Measurements from ENCODE around the gene COPA. TPM values are rescaled to one million over a fixed set of nuclear protein-coding genes. Genes with fewer than 3 reads are reported as not detected.

COPA gene
- polyA plus RNA-seq, 6 donors from 2014 or later: 107 to 130 (median 119) TPM

DNA sequence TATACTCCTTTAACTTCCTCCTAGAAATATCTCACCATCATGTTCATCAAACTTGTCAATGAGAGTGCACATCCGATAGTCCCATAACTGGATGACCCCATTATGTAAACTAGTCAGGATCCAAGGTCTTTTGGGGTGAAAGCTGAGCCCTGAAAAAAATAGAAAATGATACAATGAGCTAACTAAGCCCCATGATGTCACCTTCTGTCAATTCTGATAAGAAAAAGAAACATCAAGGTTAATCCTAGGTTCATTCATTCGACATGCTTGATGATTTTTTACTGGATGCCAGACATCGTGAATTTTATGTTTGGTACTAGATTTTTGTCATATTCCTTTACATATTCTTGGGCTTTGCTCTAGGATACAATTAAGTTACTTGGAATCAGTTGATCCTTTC is 2.9 kb downstream of the COPA start:
- Mint-ChIP-seq H3K27ac (peak overlapping the region in 4 of 6 donors; percentile 60 to 100 (median 82)), H3K36me3 (peaks cover 24 to 27% of the 10 kb centered on the region in 2 donors), H3K9me3 (no peaks in the 10 kb centered on the region), H3K4me1 (peaks cover 22 to 41% (median 29%) of the 10 kb centered on the region in 3 donors), H3K27me3 (no peaks in the 10 kb centered on the region), H3K4me3 (peak overlapping the region in 1 of 8 donors; percentile 96)
- DNase-seq (no peak), ATAC-seq (ENCODE audit: low read depth in 2 of 2) (no peak)

DNA sequence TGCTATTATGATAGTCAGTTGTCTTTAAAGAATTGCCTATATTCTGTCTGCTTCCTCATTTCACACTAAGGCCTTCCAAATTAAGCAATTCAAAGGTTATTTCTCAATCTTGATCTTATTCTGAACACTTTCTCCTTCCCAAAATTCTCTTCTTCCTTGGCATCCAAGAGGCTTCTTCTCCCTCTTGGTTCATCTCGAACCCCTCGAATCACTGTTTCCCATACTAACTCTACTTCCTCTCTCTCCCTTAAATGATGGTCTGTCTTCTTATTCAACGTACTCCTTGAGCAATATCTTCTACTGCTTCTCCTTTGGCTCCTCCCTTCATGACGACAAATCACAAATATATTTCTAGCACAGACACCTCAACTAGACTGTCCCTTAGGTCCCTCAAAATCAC is 4.5 kb downstream of the COPA start:
- ATAC-seq (ENCODE audit: low read depth in 2 of 2) (no peak), DNase-seq (no peak)
- H3K4me3 Mint-ChIP-seq: no peak overlapping the region
- H3K27ac Mint-ChIP-seq: peak overlapping the region in 4 of 6 donors; percentile 8 to 99 (median 62)
- no peaks in the 10 kb centered on the region for H3K27me3 Mint-ChIP-seq
- peaks cover 21 to 26% (median 22%) of the 10 kb centered on the region in 3 donors for H3K4me1 Mint-ChIP-seq
- H3K36me3 Mint-ChIP-seq: peaks cover 24 to 31% of the 10 kb centered on the region in 2 donors
- no peaks in the 10 kb centered on the region for H3K9me3 Mint-ChIP-seq

DNA sequence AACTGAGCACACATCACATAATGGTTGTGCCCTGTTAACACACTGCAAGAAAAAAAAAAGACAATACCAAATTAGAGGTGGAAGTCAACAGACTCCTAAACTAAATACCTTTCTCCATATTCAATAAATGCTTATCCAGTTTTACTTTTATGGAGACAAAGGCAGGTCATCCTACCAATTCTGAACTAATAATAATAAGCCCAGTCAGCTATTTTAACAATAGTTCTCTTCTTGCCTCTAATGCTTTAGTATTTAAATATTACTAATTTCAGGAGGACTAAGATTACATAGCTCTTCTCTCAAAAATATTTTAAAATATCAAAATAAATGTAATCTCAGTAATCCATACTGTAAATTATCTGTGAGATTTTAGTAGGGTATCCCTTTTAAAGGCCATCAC is 10.5 kb downstream of the COPA start:
- H3K4me1 Mint-ChIP-seq: peaks cover 0 to 4% (median 0%) of the 10 kb centered on the region in 3 donors
- no peaks in the 10 kb centered on the region for H3K9me3 Mint-ChIP-seq
- peaks cover 16% of the 10 kb centered on the region in 2 donors for H3K36me3 Mint-ChIP-seq
- no peaks in the 10 kb centered on the region for H3K27me3 Mint-ChIP-seq
- no peak for ATAC-seq (ENCODE audit: low read depth in 2 of 2)
- H3K4me3 Mint-ChIP-seq: no peak overlapping the region
- DNase-seq: no peak
- no peak overlapping the region for H3K27ac Mint-ChIP-seq

DNA sequence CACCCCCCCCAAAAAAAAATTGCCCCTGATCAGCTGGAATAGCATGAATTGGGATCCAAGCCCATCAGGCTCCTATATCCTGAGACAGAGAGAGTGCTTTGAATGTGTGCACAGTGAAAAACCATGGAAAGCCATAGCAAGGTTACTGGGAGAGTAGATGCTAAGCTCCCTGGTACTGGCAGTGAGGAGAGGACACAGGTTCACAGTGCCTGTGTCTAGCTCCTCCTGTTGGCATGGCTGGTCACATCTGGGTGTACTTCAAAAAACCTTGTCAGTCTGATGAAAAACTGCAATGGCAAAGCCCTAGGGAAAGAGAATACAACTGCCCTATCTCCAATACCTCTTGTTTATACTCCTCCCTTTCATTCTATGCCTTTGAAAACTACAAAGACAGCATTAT is 12.9 kb downstream of the COPA start:
- H3K9me3 Mint-ChIP-seq: no peaks in the 10 kb centered on the region
- DNase-seq: no peak
- no peak for ATAC-seq (ENCODE audit: low read depth in 2 of 2)
- H3K4me3 Mint-ChIP-seq: no peak overlapping the region
- H3K36me3 Mint-ChIP-seq: peaks cover 22 to 26% of the 10 kb centered on the region in 2 donors
- H3K27ac Mint-ChIP-seq: peak overlapping the region in 1 of 6 donors; percentile 7
- no peaks in the 10 kb centered on the region for H3K27me3 Mint-ChIP-seq
- peaks cover 0 to 4% (median 0%) of the 10 kb centered on the region in 3 donors for H3K4me1 Mint-ChIP-seq

DNA sequence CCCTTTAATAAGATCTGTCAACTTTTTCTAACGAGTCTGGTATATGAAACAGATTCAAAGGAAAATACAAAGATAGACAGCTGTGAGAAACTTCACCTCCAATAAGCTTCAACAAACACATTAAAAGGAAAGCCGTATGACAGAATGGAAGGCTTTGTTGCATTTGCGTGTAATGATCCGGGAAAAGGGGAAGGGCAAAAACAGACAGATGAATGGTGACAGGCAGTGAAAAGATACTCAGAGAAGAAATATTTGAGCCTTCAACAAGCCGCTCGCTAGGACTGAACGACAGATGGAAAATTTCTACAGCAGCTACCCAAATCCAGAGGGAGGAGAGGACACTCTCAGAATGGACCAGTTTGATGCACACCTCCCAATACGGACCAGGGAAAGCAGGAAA is 14.9 kb downstream of the COPA start:
- DNase-seq (no peak), ATAC-seq (ENCODE audit: low read depth in 2 of 2) (no peak)
- Mint-ChIP-seq H3K36me3 (peaks cover 17 to 31% of the 10 kb centered on the region in 2 donors), H3K4me1 (peaks cover 0 to 4% (median 0%) of the 10 kb centered on the region in 3 donors), H3K27ac (peak overlapping the region in 2 of 6 donors; percentile 55 to 66), H3K9me3 (no peaks in the 10 kb centered on the region), H3K27me3 (no peaks in the 10 kb centered on the region), H3K4me3 (no peak overlapping the region)

DNA sequence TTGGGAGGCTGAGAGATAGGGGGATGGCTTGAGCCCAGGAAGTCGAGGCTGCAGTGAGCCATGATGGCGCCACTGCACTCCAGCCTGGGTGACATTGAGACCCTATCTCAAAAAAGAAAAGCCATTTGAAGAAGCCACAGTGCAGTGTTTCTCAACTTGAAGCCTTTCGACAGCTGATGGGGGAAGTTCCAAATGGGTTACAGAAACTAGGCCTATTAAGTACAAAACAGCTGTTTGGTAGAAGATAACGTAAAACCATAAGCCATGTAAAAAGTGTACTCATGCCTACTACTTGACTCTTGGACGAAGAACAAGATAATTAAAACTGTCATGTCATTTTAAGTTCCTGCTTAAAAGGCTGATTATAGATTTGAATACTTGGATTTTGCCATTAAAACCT is 16.6 kb downstream of the COPA start:
- peaks cover 0 to 4% (median 3%) of the 10 kb centered on the region in 3 donors for H3K4me1 Mint-ChIP-seq

DNA sequence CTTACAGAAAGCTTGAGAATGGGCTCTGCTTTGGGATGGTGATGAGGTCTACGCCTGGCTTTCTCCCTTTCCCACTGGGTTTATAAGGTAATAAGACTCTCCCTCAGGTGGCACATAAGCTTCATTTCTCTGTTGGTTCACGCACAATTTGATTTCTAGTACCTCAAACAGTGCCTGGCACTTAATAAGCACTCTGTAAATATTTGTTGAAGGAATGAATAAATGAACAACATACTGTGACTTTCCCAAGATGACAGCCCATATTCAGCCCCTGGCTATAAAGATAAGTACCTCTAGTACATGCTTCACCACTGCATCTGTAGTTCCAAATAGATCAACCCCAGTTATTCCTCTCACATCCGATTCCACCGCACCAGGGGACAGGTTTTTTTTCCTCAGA is 17.8 kb downstream of the COPA start:
- Mint-ChIP-seq H3K36me3 (peaks cover 19 to 35% of the 10 kb centered on the region in 2 donors), H3K27ac (peak overlapping the region in 5 of 6 donors; percentile 35 to 83 (median 38)), H3K9me3 (no peaks in the 10 kb centered on the region), H3K4me3 (no peak overlapping the region), H3K4me1 (peaks cover 0 to 3% (median 1%) of the 10 kb centered on the region in 3 donors), H3K27me3 (no peaks in the 10 kb centered on the region)
- DNase-seq: no peak
- no peak for ATAC-seq (ENCODE audit: low read depth in 2 of 2)

More for the DNA sequence above, 16.6 kb downstream of the COPA start:
- H3K9me3 Mint-ChIP-seq: no peaks in the 10 kb centered on the region
- H3K27ac Mint-ChIP-seq: no peak overlapping the region
- peaks cover 22 to 39% of the 10 kb centered on the region in 2 donors for H3K36me3 Mint-ChIP-seq
- no peaks in the 10 kb centered on the region for H3K27me3 Mint-ChIP-seq
- H3K4me3 Mint-ChIP-seq: no peak overlapping the region
- ATAC-seq (ENCODE audit: low read depth in 2 of 2): no peak
- no peak for DNase-seq

DNA sequence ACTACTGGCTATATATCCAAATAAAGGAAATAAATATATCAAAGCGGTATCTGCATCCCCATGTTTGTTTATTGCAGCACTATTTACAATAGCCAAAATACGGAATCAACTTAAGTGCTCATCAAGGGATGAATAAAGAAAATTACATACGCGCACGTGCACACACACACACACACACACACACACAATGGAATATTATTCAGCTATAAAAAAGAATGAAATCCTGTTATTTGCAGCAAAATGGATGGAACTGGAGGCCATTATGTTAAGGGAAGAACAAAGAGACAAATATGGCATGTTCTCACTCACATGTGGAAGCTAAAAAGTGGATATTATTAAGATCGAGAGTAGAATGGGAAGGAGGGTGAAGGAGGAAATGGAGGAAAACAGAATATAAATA is 20.2 kb downstream of the COPA start:
- H3K4me3 Mint-ChIP-seq: no peak overlapping the region
- peak overlapping the region in 1 of 6 donors; percentile 66 for H3K27ac Mint-ChIP-seq
- DNase-seq (no peak), ATAC-seq (ENCODE audit: low read depth in 2 of 2) (no peak)
- H3K27me3 Mint-ChIP-seq: no peaks in the 10 kb centered on the region
- H3K36me3 Mint-ChIP-seq: peaks cover 21 to 44% of the 10 kb centered on the region in 2 donors
- H3K9me3 Mint-ChIP-seq: peaks cover 0 to 2% (median 0%) of the 10 kb centered on the region in 7 donors
- H3K4me1 Mint-ChIP-seq: peaks cover 4 to 7% (median 6%) of the 10 kb centered on the region in 3 donors

DNA sequence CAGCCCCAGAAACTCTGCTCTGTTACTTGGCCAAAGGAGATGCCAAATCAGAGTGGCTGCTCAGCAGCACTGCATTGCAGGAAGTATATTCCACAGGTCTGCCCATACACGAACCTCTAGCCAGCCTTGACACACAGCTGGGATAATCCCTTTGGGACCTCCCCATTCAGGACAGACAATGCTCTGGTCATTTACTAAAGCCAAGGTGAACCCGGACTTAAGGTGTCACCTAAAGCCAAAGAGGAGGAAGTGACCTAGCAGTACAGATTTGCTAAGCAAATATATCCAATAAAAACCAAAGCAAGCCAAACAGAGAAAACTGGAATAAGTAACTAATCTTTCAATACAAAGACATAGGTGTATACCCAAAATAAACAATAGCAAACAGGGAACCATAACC is 27.7 kb downstream of the COPA start:
- no peak for DNase-seq
- peak overlapping the region in 1 of 6 donors; percentile 79 for H3K27ac Mint-ChIP-seq

DNA sequence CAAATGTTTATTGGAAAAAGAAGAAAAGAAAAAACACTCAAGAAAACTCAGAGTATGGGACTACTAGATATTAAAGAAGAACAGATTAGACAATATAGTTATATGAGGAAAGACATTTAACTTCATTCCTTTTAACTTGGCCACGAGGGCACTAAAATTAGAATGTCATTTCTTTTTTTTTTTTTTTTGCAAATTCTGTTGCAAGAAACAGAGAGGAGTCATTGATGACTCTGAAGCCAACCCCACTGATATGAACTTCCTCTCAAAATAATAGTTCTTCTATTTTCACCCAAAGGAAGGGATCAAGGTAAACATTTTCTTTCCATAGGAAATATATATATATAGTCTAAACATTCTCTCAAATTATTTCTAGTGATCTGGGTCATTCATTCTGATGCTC is 33.5 kb downstream of the COPA start:
- H3K4me1 Mint-ChIP-seq: peaks cover 6 to 19% (median 11%) of the 10 kb centered on the region in 3 donors
- peaks cover 42% of the 10 kb centered on the region in 2 donors for H3K36me3 Mint-ChIP-seq
- ATAC-seq (ENCODE audit: low read depth in 2 of 2) (no peak), DNase-seq (no peak)
- H3K27me3 Mint-ChIP-seq: no peaks in the 10 kb centered on the region
- H3K9me3 Mint-ChIP-seq: no peaks in the 10 kb centered on the region
- peak overlapping the region in 2 of 6 donors; percentile 13 to 58 for H3K27ac Mint-ChIP-seq
- no peak overlapping the region for H3K4me3 Mint-ChIP-seq

More for the DNA sequence above, 27.7 kb downstream of the COPA start:
- Mint-ChIP-seq H3K9me3 (peaks cover 3 to 20% (median 15%) of the 10 kb centered on the region in 7 donors), H3K36me3 (peaks cover 54 to 63% of the 10 kb centered on the region in 2 donors), H3K4me1 (peaks cover 3 to 9% (median 7%) of the 10 kb centered on the region in 3 donors), H3K4me3 (peak overlapping the region in 1 of 8 donors; percentile 12), H3K27me3 (no peaks in the 10 kb centered on the region)
- ATAC-seq (ENCODE audit: low read depth in 2 of 2): no peak

DNA sequence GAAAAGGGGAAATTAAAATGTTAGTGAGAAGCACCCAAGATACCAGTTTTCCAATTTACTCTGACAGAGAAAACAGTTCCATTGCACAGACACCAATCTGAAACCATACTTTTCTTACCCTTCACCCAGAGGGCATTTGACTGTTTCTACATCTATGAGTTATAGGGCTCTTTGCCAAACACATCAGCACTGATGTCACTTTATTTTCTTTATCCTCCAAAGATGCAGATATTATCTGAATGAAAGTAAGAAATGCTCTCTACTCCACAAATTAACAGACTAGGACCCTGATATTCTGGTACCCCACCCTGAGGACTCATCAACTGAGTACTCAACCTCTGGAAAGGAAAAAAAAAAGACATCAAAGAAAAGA is 33.9 kb downstream of the COPA start:
- Mint-ChIP-seq H3K36me3 (peaks cover 42% of the 10 kb centered on the region in 2 donors), H3K4me1 (peaks cover 6 to 19% (median 11%) of the 10 kb centered on the region in 3 donors)

DNA sequence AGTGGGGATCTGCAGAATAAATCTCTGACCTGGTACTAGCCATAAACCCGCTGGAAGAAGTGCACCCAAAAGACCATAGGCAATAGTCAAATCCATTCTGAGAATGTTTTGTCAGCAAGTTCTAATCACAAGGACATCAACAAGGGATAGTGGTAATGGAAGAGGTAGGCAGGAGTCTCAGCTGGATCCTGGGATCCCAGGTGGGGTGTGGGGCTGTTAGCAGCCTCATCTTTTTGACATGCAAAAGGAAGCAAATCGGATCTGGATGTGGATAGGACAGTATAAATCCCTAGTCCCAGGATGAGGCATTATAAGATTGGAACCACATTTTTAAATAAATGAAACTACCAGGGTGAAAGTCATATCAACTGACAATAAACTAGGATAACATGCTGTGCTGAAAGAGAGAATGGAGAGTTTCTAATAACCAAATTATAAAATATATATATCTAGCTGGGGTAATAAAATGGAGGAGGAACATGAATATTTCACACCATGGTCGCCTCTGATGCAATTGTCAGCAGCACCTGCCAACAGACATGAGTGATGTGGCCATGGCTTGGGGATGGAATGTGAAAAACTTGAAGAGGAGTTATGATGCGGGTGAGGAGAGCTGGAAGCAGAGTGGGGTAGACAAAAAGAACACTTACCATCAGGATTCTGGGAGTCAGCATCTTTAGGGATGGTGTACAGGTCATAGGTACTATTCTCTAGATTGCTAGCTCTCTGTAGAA is 34.4 kb downstream of the COPA start:
- DNase-seq: no peak
- no peak overlapping the region for H3K4me3 Mint-ChIP-seq
- ATAC-seq (ENCODE audit: low read depth in 2 of 2): no peak
- H3K9me3 Mint-ChIP-seq: no peaks in the 10 kb centered on the region
- peak overlapping the region in 2 of 6 donors; percentile 71 to 91 for H3K27ac Mint-ChIP-seq
- no peaks in the 10 kb centered on the region for H3K27me3 Mint-ChIP-seq
- peaks cover 6 to 19% (median 11%) of the 10 kb centered on the region in 3 donors for H3K4me1 Mint-ChIP-seq
- H3K36me3 Mint-ChIP-seq: peaks cover 40 to 42% of the 10 kb centered on the region in 2 donors

More for the DNA sequence above, 33.9 kb downstream of the COPA start:
- DNase-seq (no peak), ATAC-seq (ENCODE audit: low read depth in 2 of 2) (no peak)
- Mint-ChIP-seq H3K9me3 (no peaks in the 10 kb centered on the region), H3K4me3 (peak overlapping the region in 1 of 8 donors; percentile 42), H3K27me3 (no peaks in the 10 kb centered on the region), H3K27ac (peak overlapping the region in 2 of 6 donors; percentile 13 to 58)

DNA sequence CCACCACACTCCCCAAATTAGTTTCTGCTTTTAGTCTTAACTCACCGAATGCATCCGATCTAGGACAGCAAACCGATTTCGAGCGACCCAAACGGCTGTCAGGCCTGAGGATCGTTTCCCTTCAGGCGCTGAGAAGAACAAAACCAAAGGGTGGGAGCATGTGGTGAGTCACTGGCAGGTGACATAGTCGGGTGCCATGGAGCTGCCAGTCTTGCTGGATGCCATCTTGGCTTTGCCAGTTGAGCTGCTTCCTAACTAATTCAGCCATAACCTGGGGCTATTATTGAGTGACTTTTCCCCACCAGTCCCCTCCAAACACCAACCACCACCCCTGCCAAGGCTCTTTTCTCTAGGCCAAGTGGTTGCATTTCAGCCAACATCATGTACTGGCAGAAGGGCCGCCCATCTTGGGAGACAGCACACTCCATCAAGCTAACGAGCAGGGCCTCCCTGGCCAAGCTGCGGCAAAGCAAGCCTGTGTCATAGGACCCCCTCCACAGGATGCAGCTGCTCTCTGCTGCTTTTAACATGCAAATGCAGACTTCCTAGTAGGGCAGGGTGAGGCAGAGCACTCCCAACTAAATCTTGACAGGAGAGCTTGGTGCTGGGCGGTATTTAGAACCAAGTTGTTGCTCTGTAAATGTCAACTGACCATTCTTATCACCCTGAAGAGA is 35.8 kb downstream of the COPA start:
- ATAC-seq (ENCODE audit: low read depth in 2 of 2) (peak; percentile 94 to 99), DNase-seq (peak; percentile 30)
- peaks cover 33 to 34% of the 10 kb centered on the region in 2 donors for H3K36me3 Mint-ChIP-seq
- H3K27ac Mint-ChIP-seq: peak overlapping the region in 4 of 6 donors; percentile 33 to 91 (median 53)
- H3K4me1 Mint-ChIP-seq: peaks cover 6 to 15% (median 11%) of the 10 kb centered on the region in 3 donors
- no peaks in the 10 kb centered on the region for H3K9me3 Mint-ChIP-seq
- H3K27me3 Mint-ChIP-seq: no peaks in the 10 kb centered on the region
- H3K4me3 Mint-ChIP-seq: peak overlapping the region in 1 of 8 donors; percentile 49

All from naive B cell (primary cell).